Activated T-helper 17 cell treated with anti-CD3 and anti-CD28 coated beads, Interleukin-2, amount 50 U/mL, for 72 hours (primary cell): ENCODE data around the gene ZMYM4. TPM values are rescaled to one million over a fixed set of nuclear protein-coding genes. Genes with fewer than 3 reads are reported as not detected.
A peak's percentile ranks its signal among the peaks of the same experiment; 100 is the strongest.

ENCODE experiments used
- ATAC-seq: fragments of 150-1000 bp; cut with Tn5 transposase; replicated peaks from 2 replicates; pipeline ENCODE4 v1.10.0; 2021; ENCODE audit warnings: mild to moderate bottlenecking, moderate library complexity
- H3K27ac Mint-ChIP-seq: one replicate; pipeline ENCODE4 v1.8.0; 2022; ENCODE audit warnings: mixed read lengths
- H3K27me3 Mint-ChIP-seq: one replicate; pipeline ENCODE4 v1.8.0; 2022; ENCODE audit warnings: mixed read lengths
- H3K36me3 Mint-ChIP-seq: one replicate; pipeline ENCODE4 v1.8.0; 2022; ENCODE audit warnings: low read depth, mild to moderate bottlenecking, mixed read lengths
- H3K4me1 Mint-ChIP-seq: one replicate; pipeline ENCODE4 v1.8.0; 2022; ENCODE audit warnings: mixed read lengths
- H3K4me3 Mint-ChIP-seq: one replicate; pipeline ENCODE4 v1.8.0; 2022; ENCODE audit warnings: mild to moderate bottlenecking, mixed read lengths
- H3K9me3 Mint-ChIP-seq: one replicate; pipeline ENCODE4 v1.8.0; 2022; ENCODE audit warnings: mixed read lengths
- total RNA-seq, 2 donors: library from RNA; stranded (reverse); gene quantifications; one replicate each; pipeline ENCODE4 v1.2.3, GENCODE V29; 2022

The ZMYM4 gene
- total RNA-seq, 2 donors from 2014 or later: 21.4 to 29.3 TPM

GRCh38 chr1:35261412-35262120, 6.9 kb upstream of the ZMYM4 start:
- no peaks in the 10 kb centered on the region for H3K9me3 Mint-ChIP-seq
- H3K27ac Mint-ChIP-seq: no peak overlapping the region
- H3K36me3 Mint-ChIP-seq: no peaks in the 10 kb centered on the region
- no peak for ATAC-seq
- peaks cover 14% of the 10 kb centered on the region for H3K27me3 Mint-ChIP-seq
- H3K4me1 Mint-ChIP-seq: no peaks in the 10 kb centered on the region
- no peak overlapping the region for H3K4me3 Mint-ChIP-seq

- H3K27ac Mint-ChIP-seq: no peak overlapping the region
- H3K9me3 Mint-ChIP-seq: no peaks in the 10 kb centered on the region
- peaks cover 5% of the 10 kb centered on the region for H3K4me1 Mint-ChIP-seq
- no peak overlapping the region for H3K4me3 Mint-ChIP-seq
- ATAC-seq: no peak
- H3K36me3 Mint-ChIP-seq: no peaks in the 10 kb centered on the region
- peaks cover 14% of the 10 kb centered on the region for H3K27me3 Mint-ChIP-seq
Measured at GRCh38 chr1:35264035-35264434, 4.5 kb upstream of the ZMYM4 start.

DNA sequence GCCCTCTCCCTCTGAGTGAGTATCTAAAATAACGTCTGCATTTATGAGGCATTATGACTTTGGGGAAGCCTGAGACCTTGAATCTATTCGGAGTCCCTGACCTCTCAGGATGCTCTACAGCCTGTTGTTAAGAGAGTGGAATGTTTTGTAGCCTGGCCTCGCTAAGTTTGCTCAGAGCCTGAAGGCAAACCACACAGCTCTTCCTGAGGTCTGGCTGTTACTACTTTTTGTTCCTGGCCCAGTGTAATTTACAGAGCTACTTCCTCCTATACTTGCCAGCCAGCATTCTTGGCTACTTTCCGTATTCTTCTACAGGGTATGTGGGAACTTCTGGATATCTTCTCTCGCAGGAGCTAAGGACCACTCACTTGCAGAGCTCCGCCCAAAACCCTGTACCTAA, 3.6 kb upstream of the ZMYM4 start:
- Mint-ChIP-seq H3K27me3 (peaks cover 14% of the 10 kb centered on the region), H3K36me3 (no peaks in the 10 kb centered on the region), H3K4me3 (no peak overlapping the region), H3K9me3 (no peaks in the 10 kb centered on the region), H3K27ac (peak overlapping the region; percentile 14), H3K4me1 (peaks cover 9% of the 10 kb centered on the region)
- no peak for ATAC-seq

- Mint-ChIP-seq H3K36me3 (no peaks in the 10 kb centered on the region), H3K4me1 (peaks cover 17% of the 10 kb centered on the region), H3K9me3 (no peaks in the 10 kb centered on the region), H3K27ac (no peak overlapping the region), H3K4me3 (no peak overlapping the region), H3K27me3 (peaks cover 14% of the 10 kb centered on the region)
- no peak for ATAC-seq
Measured at GRCh38 chr1:35266306-35266705, 2.2 kb upstream of the ZMYM4 start.

DNA sequence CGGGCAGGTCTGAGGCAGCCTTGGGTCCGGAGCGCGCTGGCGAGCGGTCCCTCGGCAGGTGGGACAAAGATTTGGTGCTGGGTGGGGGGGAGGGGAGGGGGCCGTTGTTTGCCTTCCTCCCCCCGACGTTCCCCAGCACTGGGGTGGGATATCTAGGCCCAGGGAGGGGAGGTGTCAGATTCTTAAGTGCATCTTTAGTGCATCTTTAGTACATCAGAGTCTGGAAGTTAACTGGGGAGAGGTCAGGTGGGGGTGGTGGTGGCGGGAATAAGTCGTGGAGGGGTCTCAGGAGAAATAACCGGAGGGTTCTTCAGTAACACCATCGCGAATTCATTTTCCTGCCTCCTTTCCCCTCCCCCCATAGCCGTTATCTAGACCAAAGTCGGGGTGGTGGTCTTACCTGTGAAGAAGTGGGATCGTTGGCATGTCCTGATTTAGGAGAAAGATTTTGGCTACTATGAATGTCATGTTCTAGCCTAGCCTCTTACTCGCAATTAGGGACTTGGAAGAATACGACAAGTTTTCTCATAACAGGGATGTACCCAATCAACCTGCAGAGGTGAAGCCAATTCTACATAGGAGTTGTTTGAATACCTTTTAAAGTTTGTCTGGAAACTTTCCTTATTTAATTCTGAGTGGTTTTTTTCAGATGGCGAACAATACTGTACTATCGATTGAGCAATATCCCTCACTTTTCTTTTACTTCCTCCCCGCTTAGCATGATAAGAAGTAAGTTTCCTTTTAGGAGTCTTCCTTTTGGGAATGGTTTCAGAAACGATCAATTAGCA, 886 bp downstream of the ZMYM4 start:
- Mint-ChIP-seq H3K4me1 (peaks cover 17% of the 10 kb centered on the region), H3K9me3 (no peaks in the 10 kb centered on the region), H3K27me3 (peaks cover 6% of the 10 kb centered on the region), H3K36me3 (no peaks in the 10 kb centered on the region), H3K4me3 (peak overlapping the region; percentile 77), H3K27ac (peak overlapping the region; percentile 70)
- ATAC-seq: no peak

- no peaks in the 10 kb centered on the region for H3K9me3 Mint-ChIP-seq
- H3K36me3 Mint-ChIP-seq: no peaks in the 10 kb centered on the region
- peaks cover 17% of the 10 kb centered on the region for H3K4me1 Mint-ChIP-seq
- peaks cover 1% of the 10 kb centered on the region for H3K27me3 Mint-ChIP-seq
- H3K4me3 Mint-ChIP-seq: peak overlapping the region; percentile 77
- H3K27ac Mint-ChIP-seq: peak overlapping the region; percentile 70
- ATAC-seq: no peak
Measured at GRCh38 chr1:35269989-35270289, 1.4 kb downstream of the ZMYM4 start.

- no peak for ATAC-seq
- no peaks in the 10 kb centered on the region for H3K27me3 Mint-ChIP-seq
- H3K4me1 Mint-ChIP-seq: peaks cover 17% of the 10 kb centered on the region
- no peaks in the 10 kb centered on the region for H3K36me3 Mint-ChIP-seq
- no peak overlapping the region for H3K27ac Mint-ChIP-seq
- H3K4me3 Mint-ChIP-seq: peak overlapping the region; percentile 77
- H3K9me3 Mint-ChIP-seq: no peaks in the 10 kb centered on the region
Measured at GRCh38 chr1:35270836-35271235, 2.3 kb downstream of the ZMYM4 start.

GRCh38 chr1:35274197-35274596, 5.7 kb downstream of the ZMYM4 start:
- H3K9me3 Mint-ChIP-seq: no peaks in the 10 kb centered on the region
- H3K27me3 Mint-ChIP-seq: no peaks in the 10 kb centered on the region
- peaks cover 15% of the 10 kb centered on the region for H3K36me3 Mint-ChIP-seq
- peaks cover 12% of the 10 kb centered on the region for H3K4me1 Mint-ChIP-seq
- ATAC-seq: no peak
- no peak overlapping the region for H3K27ac Mint-ChIP-seq
- no peak overlapping the region for H3K4me3 Mint-ChIP-seq

DNA sequence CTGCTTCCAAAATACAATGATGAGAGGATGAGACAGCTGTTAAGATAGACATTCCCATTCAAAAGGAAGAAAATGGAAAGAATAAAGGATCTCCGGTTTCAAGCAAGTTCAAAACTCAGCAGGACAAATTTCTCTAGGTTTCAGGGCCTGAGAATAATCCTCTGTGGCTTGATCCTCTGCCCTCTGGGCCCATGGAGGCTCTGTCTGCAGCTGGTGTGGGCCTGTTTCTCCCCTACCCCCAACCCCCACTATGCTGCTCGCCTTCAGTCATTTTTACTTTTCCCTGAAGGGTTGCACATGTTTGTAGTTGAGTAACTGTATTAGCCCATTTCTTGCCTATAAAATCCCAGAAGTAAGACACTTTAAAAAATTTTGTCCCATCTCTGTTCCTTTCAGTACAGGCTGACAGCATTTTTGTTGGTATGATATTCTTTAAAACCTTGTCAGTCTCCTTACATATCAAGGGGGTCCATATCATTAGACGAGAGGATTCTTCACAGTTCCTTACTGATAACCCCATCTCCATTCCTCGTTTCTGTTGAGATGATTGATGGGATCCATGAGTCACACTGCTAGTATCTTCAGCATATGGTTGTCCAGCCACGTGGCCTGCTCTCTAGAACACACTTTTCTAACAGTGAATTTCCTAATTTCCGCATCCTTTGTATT, 10.5 kb downstream of the ZMYM4 start:
- no peaks in the 10 kb centered on the region for H3K9me3 Mint-ChIP-seq
- ATAC-seq: no peak
- no peaks in the 10 kb centered on the region for H3K27me3 Mint-ChIP-seq
- no peak overlapping the region for H3K4me3 Mint-ChIP-seq
- H3K4me1 Mint-ChIP-seq: peaks cover 4% of the 10 kb centered on the region
- peaks cover 29% of the 10 kb centered on the region for H3K36me3 Mint-ChIP-seq
- H3K27ac Mint-ChIP-seq: no peak overlapping the region

- no peak for ATAC-seq
- H3K9me3 Mint-ChIP-seq: no peaks in the 10 kb centered on the region
- H3K4me3 Mint-ChIP-seq: no peak overlapping the region
- peaks cover 5% of the 10 kb centered on the region for H3K4me1 Mint-ChIP-seq
- H3K36me3 Mint-ChIP-seq: peaks cover 34% of the 10 kb centered on the region
- H3K27me3 Mint-ChIP-seq: no peaks in the 10 kb centered on the region
- H3K27ac Mint-ChIP-seq: peak overlapping the region; percentile 5
Measured at GRCh38 chr1:35279555-35279904, 11.0 kb downstream of the ZMYM4 start.

DNA sequence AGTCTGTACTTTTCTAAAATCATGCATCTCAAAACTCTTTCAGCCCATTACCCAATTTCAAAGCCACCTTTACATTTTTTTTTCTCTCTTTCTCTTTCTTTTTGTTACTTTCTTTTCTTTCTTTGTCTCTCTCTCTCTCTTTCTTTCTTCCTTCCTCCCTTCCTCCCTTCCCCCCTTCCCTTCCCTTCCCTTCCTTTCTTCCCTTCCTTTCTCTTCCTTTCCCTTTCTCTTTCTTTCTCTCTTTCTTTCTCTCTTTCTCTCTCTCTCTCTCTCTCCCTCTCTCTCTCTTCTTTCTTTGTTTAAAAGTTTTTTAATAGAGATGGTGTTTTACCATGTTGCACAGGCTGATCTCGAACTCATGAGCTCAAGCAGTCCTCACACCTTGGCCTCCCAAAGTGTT, 11.5 kb downstream of the ZMYM4 start:
- Mint-ChIP-seq H3K9me3 (no peaks in the 10 kb centered on the region), H3K27me3 (no peaks in the 10 kb centered on the region), H3K27ac (peak overlapping the region; percentile 5), H3K4me1 (peaks cover 10% of the 10 kb centered on the region), H3K4me3 (no peak overlapping the region), H3K36me3 (peaks cover 37% of the 10 kb centered on the region)
- no peak for ATAC-seq

DNA sequence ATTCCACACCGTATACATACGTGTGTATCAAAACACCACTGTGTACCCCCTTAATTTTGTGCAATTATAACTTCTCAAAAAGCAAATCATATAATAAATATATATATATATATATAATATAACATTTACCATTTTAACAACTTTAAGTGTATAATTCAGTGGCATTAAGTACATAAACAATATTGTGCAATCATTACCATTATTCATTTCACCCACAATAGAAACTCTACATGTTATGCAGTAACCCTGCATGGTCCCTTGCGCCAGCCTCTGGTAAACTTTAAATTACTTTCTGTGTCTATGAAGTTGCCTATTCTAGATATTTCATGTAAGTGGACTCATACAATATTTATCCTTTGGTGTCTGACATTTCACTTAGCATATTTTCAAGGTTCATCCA, 13.1 kb downstream of the ZMYM4 start:
- Mint-ChIP-seq H3K27me3 (no peaks in the 10 kb centered on the region), H3K4me3 (no peak overlapping the region), H3K9me3 (no peaks in the 10 kb centered on the region), H3K27ac (no peak overlapping the region), H3K36me3 (peaks cover 37% of the 10 kb centered on the region), H3K4me1 (peaks cover 19% of the 10 kb centered on the region)
- no peak for ATAC-seq

DNA sequence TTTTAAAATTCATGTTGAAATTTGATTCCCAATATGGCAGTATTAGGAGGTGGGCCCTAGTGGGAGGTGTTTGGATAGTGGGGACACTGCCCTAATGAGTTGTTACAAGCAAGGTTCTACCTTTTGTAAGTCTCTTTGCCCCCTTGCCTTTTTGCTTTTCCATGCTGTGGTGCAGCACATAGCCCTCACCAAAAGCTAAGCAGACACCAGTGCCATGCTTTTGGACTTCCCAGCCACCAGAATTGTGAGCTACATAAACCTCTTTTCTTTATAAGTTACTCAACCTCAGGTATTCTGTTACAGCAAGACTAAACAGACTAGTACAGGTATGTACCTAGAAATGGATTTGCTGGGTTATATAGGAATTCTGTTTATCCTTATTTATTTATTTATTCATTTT, 13.7 kb downstream of the ZMYM4 start:
- peaks cover 24% of the 10 kb centered on the region for H3K4me1 Mint-ChIP-seq
- peaks cover 37% of the 10 kb centered on the region for H3K36me3 Mint-ChIP-seq
- H3K27me3 Mint-ChIP-seq: no peaks in the 10 kb centered on the region
- H3K27ac Mint-ChIP-seq: no peak overlapping the region
- no peak overlapping the region for H3K4me3 Mint-ChIP-seq
- H3K9me3 Mint-ChIP-seq: no peaks in the 10 kb centered on the region
- no peak for ATAC-seq

- H3K27ac Mint-ChIP-seq: no peak overlapping the region
- ATAC-seq: no peak
Measured at GRCh38 chr1:35284852-35285251, 16.3 kb downstream of the ZMYM4 start.

More at GRCh38 chr1:35284852-35285251, 16.3 kb downstream of the ZMYM4 start:
- Mint-ChIP-seq H3K27me3 (no peaks in the 10 kb centered on the region), H3K4me3 (no peak overlapping the region), H3K36me3 (peaks cover 17% of the 10 kb centered on the region), H3K4me1 (peaks cover 31% of the 10 kb centered on the region), H3K9me3 (no peaks in the 10 kb centered on the region)
